ENCODE measurements around the gene EPAS1. TPM values are rescaled to one million over a fixed set of nuclear protein-coding genes. Genes with fewer than 3 reads are reported as not detected.

Gene EPAS1
- total RNA-seq, 1 experiment from 2014 or later, result 127 TPM

DNA sequence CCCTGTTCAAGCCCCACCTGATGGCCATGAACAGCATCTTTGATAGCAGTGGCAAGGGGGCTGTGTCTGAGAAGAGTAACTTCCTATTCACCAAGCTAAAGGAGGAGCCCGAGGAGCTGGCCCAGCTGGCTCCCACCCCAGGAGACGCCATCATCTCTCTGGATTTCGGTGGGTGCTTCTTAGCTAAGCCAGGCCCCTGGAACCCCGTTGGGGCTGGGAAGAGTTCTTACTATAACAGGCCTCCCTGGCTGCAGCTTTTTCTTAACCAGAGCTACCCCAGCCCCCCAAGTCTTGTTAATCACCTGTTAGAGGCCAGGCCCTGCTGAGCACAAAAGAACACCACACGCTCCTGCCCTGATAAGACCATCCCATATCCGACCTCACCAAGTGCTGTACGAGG is 79.4 kb downstream of the EPAS1 start:
- Histone ChIP-seq H3K27me3 (ENCODE audit: insufficient read depth, low read depth) (no peaks in the 10 kb centered on the region), H2AFZ (no peak overlapping the region), H3K4me3 (no peak overlapping the region), H3K9me3 (ENCODE audit: insufficient read depth, low read depth) (no peaks in the 10 kb centered on the region), H4K20me1 (ENCODE audit: insufficient read depth) (no peaks in the 10 kb centered on the region), H3K27ac (no peak overlapping the region), H3F3A (ENCODE audit: insufficient read depth, low read depth) (no peaks in the 10 kb centered on the region; the same call in 1 of the 2 replicates), H3K36me3 (ENCODE audit: low read depth) (peaks cover 52% of the 10 kb centered on the region), H3K4me2 (no peak overlapping the region), H3K9me2 (ENCODE audit: insufficient read depth) (no peaks in the 10 kb centered on the region), H3K4me1 (replicated peaks; ENCODE audit: insufficient read depth) (no peaks in the 10 kb centered on the region), H3K79me2 (ENCODE audit: low read depth) (no peaks in the 10 kb centered on the region)
- DNase-seq, result no peak
- POLR2A ChIA-PET (ENCODE audit: unreplicated experiment), result interaction anchor here (0.7 kb wide), 1 partner anchor 368 kb away, joined by 3 read pairs; no protein-coding TSS in a partner anchor
- CTCF ChIA-PET, result interaction anchor here (0.8 kb wide), 1 partner anchor 82 kb away, joined by 3 read pairs; no protein-coding TSS in a partner anchor
- intact Hi-C loops (cut with micrococcal nuclease; ENCODE audit: unreplicated experiment), result no loop called here
- no TSS peak for BruUV-seq (replicated peaks)
- TF ChIP-seq, protein P1, sequence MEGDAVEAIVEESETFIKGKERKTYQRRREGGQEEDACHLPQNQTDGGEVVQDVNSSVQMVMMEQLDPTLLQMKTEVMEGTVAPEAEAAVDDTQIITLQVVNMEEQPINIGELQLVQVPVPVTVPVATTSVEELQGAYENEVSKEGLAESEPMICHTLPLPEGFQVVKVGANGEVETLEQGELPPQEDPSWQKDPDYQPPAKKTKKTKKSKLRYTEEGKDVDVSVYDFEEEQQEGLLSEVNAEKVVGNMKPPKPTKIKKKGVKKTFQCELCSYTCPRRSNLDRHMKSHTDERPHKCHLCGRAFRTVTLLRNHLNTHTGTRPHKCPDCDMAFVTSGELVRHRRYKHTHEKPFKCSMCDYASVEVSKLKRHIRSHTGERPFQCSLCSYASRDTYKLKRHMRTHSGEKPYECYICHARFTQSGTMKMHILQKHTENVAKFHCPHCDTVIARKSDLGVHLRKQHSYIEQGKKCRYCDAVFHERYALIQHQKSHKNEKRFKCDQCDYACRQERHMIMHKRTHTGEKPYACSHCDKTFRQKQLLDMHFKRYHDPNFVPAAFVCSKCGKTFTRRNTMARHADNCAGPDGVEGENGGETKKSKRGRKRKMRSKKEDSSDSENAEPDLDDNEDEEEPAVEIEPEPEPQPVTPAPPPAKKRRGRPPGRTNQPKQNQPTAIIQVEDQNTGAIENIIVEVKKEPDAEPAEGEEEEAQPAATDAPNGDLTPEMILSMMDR (conservative IDR thresholded peaks at IDR 0.05), result no peak
- no peak for TF ChIP-seq EZH2 (IDR thresholded peaks at IDR 0.05; ENCODE audit: low read depth)

DNA sequence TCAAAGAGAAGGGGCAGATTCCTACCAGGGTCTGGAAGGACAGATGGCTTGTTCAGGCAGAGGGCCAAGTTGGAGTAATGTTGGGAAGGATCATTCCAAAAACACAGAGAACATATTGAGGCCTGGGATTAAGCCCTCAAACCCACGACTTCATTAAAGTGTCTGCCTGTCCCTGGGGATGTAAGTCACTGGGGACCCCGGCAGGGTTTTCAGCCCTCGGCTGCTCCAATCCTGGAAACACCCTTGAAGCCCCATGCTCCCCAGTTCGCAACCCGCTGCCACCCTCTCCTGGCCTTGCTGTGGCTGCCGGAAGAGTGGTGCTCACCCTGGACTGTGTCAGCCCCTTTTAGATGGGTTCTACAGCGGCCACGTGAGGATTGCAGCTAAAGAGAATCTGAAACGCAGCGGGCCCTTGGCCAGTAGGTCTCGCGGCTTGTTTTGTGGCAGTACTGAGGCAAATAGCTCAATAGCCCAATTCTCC is 79.9 kb downstream of the EPAS1 start:
- Histone ChIP-seq H3K36me3 (ENCODE audit: low read depth) (peaks cover 47% of the 10 kb centered on the region), H3K9me3 (ENCODE audit: insufficient read depth, low read depth) (no peaks in the 10 kb centered on the region), H3K4me1 (replicated peaks; ENCODE audit: insufficient read depth) (no peaks in the 10 kb centered on the region), H3K4me3 (no peak overlapping the region), H3F3A (ENCODE audit: insufficient read depth, low read depth) (no peaks in the 10 kb centered on the region; the same call in 1 of the 2 replicates), H3K27ac (no peak overlapping the region), H3K27me3 (ENCODE audit: insufficient read depth, low read depth) (no peaks in the 10 kb centered on the region), H4K20me1 (ENCODE audit: insufficient read depth) (no peaks in the 10 kb centered on the region), H3K9me2 (ENCODE audit: insufficient read depth) (no peaks in the 10 kb centered on the region), H3K4me2 (no peak overlapping the region), H2AFZ (no peak overlapping the region), H3K79me2 (ENCODE audit: low read depth) (no peaks in the 10 kb centered on the region)
- no TSS peak for BruUV-seq (replicated peaks)
- intact Hi-C loops (cut with micrococcal nuclease; ENCODE audit: unreplicated experiment), result no loop called here
- TF ChIP-seq, protein P1 (conservative IDR thresholded peaks at IDR 0.05), result no peak
- no peak for TF ChIP-seq EZH2 (IDR thresholded peaks at IDR 0.05; ENCODE audit: low read depth)
- CTCF ChIA-PET, result interaction anchor here (0.8 kb wide), 1 partner anchor 82 kb away, joined by 3 read pairs; no protein-coding TSS in a partner anchor
- POLR2A ChIA-PET (ENCODE audit: unreplicated experiment), result no interaction called here
- no peak for DNase-seq

DNA sequence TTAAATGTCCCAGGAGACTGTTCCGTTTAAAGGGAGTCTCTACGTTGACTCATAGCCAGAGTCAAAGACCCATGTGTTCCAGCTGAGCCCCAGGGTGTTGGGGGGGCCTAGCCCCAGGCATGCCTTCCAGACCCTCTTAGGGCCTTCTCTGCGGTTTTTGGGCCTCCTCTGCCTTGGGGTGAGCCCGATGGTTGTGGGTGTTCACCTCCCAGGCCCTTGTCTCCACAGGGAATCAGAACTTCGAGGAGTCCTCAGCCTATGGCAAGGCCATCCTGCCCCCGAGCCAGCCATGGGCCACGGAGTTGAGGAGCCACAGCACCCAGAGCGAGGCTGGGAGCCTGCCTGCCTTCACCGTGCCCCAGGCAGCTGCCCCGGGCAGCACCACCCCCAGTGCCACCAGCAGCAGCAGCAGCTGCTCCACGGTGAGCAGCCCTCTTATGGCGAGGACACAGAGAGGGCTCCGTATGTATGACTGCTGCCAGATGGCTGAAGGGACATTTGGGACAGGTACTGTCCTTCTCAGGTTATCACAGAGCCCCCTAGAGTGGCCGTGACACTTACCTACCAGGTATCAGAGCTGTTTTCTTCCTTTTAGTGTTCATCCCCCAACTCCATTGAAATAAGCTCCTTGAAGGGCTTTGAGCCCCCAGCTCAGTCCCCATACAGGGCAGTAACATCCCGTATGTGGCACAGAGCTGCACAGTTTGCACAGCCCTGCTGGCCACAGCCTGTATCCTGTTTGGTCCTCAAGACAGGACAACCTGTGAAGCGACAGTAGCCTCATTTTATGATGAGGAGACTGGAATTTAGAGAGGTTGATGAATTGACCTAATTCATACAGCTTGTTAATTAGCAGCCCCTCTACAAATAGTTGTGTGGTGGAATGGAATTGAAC is 80.7 kb downstream of the EPAS1 start:
- intact Hi-C loops (cut with micrococcal nuclease; ENCODE audit: unreplicated experiment), result no loop called here
- Histone ChIP-seq H3K9me3 (ENCODE audit: insufficient read depth, low read depth) (no peaks in the 10 kb centered on the region), H3K79me2 (ENCODE audit: low read depth) (no peaks in the 10 kb centered on the region), H3K27me3 (ENCODE audit: insufficient read depth, low read depth) (no peaks in the 10 kb centered on the region), H3K9me2 (ENCODE audit: insufficient read depth) (no peaks in the 10 kb centered on the region), H3K4me3 (no peak overlapping the region), H3K36me3 (ENCODE audit: low read depth) (peaks cover 42% of the 10 kb centered on the region), H3K4me2 (no peak overlapping the region), H2AFZ (no peak overlapping the region), H4K20me1 (ENCODE audit: insufficient read depth) (no peaks in the 10 kb centered on the region), H3K4me1 (replicated peaks; ENCODE audit: insufficient read depth) (no peaks in the 10 kb centered on the region), H3F3A (ENCODE audit: insufficient read depth, low read depth) (no peaks in the 10 kb centered on the region; the same call in 1 of the 2 replicates), H3K27ac (no peak overlapping the region)
- POLR2A ChIA-PET (ENCODE audit: unreplicated experiment), result no interaction called here
- no TSS peak for BruUV-seq (replicated peaks)
- TF ChIP-seq EZH2 (IDR thresholded peaks at IDR 0.05; ENCODE audit: low read depth), result no peak
- TF ChIP-seq, protein P1 (conservative IDR thresholded peaks at IDR 0.05), result no peak
- DNase-seq, result no peak
- CTCF ChIA-PET, result no interaction called here

All from PC-9 (cell line).